ENCODE measurements around the gene POLE.

- TF ChIP-seq, protein P1, sequence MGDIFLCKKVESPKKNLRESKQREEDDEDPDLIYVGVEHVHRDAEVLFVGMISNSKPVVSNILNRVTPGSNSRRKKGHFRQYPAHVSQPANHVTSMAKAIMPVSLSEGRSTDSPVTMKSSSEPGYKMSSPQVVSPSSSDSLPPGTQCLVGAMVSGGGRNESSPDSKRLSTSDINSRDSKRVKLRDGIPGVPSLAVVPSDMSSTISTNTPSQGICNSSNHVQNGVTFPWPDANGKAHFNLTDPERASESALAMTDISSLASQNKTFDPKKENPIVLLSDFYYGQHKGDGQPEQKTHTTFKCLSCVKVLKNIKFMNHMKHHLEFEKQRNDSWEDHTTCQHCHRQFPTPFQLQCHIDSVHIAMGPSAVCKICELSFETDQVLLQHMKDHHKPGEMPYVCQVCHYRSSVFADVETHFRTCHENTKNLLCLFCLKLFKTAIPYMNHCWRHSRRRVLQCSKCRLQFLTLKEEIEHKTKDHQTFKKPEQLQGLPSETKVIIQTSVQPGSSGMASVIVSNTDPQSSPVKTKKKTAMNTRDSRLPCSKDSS (IDR thresholded peaks at IDR 0.05; ENCODE audit: low read depth, partially characterized antibody), result no peak
- TF ChIP-seq NELFE (IDR thresholded peaks at IDR 0.05; ENCODE audit: insufficient read depth, insufficient read length), result no peak
- no peak for TF ChIP-seq ZFP36 (IDR thresholded peaks at IDR 0.05; ENCODE audit: low read depth, low read length, partially characterized antibody)
- no peak for TF ChIP-seq ZNF561 (CRISPR knock-in tag; conservative IDR thresholded peaks at IDR 0.05)
- no peak for TF ChIP-seq ESRRA (IDR thresholded peaks at IDR 0.05; ENCODE audit: borderline replicate concordance, low read depth)
- TF ChIP-seq MAFG (tag; conservative IDR thresholded peaks at IDR 0.05), result no peak
- TF ChIP-seq FOXJ3 (CRISPR knock-in tag; IDR thresholded peaks at IDR 0.05), result no peak
Observed at GRCh38 chr12:132587781-132588180, 99.4 kb downstream of the POLE start.
